ENCODE data around the gene SLC49A4.

Gene SLC49A4

DNA sequence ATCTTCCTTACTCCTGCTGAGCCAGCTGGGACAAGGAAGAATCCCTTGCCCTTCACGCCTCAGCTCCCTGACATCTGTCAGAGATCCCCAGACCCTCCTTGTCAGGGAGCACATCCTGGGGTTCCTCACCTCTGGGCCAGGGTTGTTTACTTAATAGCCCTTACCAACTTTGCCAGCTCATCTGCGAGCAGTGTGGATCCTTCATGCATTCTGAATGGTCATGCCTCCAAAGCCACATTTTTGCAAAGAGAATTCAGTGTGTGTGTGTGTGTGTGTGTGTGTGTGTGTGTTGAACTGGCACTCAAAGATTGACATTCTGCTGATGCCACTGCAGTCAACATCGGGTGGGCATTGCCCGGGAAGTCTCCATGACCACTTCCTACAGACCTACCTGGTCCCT lies 112.6 kb downstream of the SLC49A4 start:
- no peak for DNase-seq (ENCODE audit: low spot score)
- in situ Hi-C loops (cut with MboI; ENCODE audit: low sequenced_read_pairs, unreplicated experiment): no loop called here
- TF ChIP-seq, protein P1, sequence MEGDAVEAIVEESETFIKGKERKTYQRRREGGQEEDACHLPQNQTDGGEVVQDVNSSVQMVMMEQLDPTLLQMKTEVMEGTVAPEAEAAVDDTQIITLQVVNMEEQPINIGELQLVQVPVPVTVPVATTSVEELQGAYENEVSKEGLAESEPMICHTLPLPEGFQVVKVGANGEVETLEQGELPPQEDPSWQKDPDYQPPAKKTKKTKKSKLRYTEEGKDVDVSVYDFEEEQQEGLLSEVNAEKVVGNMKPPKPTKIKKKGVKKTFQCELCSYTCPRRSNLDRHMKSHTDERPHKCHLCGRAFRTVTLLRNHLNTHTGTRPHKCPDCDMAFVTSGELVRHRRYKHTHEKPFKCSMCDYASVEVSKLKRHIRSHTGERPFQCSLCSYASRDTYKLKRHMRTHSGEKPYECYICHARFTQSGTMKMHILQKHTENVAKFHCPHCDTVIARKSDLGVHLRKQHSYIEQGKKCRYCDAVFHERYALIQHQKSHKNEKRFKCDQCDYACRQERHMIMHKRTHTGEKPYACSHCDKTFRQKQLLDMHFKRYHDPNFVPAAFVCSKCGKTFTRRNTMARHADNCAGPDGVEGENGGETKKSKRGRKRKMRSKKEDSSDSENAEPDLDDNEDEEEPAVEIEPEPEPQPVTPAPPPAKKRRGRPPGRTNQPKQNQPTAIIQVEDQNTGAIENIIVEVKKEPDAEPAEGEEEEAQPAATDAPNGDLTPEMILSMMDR (IDR thresholded peaks at IDR 0.05; ENCODE audit: borderline replicate concordance, control extremely low read depth, extremely low read depth, insufficient read depth, missing control alignments): no peak

DNA sequence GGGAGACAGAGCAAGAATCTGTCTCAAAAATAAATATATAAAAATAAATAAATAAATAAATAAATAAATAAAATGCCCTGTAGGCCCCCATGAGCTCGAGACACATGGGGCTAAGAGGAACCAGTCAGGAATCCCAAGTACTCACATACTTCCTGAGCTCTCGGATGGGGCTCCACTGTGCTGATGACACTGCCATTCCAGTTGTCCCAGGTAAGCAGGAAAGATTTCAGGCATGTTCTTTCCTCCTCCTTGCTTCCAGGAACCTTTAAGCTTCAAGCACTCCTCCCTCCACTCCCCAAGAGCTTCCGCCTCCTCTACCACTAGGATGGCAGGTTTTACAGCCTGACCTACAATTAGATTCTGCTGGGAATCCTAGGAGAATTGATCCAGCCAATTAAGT lies 113.4 kb downstream of the SLC49A4 start:
- TF ChIP-seq, protein P1 (IDR thresholded peaks at IDR 0.05; ENCODE audit: borderline replicate concordance, control extremely low read depth, extremely low read depth, insufficient read depth, missing control alignments): no peak
- DNase-seq (ENCODE audit: low spot score): no peak
- in situ Hi-C loops (cut with MboI; ENCODE audit: low sequenced_read_pairs, unreplicated experiment): no loop called here

DNA sequence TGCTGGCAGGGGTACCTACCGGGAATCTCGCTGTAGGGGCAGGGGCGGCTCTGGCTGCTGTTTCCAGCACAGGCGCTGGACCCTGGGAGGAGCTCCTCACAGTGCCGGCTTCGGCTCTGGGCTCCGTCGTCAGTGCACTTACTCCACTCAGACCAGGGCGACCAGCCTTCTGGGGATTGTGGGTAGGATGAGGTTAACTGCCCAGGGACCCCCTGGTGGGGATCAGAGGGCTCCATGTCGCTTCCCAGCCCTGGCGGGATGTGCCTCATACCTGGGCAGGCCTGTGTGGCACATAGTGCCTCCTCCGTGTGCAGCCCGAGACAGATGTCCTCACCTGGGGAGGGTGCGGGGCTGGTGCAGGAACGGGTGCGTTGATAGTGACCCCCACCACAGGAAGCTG lies 117.0 kb downstream of the SLC49A4 start:
- in situ Hi-C loops (cut with MboI; ENCODE audit: low sequenced_read_pairs, unreplicated experiment): no loop called here

DNA sequence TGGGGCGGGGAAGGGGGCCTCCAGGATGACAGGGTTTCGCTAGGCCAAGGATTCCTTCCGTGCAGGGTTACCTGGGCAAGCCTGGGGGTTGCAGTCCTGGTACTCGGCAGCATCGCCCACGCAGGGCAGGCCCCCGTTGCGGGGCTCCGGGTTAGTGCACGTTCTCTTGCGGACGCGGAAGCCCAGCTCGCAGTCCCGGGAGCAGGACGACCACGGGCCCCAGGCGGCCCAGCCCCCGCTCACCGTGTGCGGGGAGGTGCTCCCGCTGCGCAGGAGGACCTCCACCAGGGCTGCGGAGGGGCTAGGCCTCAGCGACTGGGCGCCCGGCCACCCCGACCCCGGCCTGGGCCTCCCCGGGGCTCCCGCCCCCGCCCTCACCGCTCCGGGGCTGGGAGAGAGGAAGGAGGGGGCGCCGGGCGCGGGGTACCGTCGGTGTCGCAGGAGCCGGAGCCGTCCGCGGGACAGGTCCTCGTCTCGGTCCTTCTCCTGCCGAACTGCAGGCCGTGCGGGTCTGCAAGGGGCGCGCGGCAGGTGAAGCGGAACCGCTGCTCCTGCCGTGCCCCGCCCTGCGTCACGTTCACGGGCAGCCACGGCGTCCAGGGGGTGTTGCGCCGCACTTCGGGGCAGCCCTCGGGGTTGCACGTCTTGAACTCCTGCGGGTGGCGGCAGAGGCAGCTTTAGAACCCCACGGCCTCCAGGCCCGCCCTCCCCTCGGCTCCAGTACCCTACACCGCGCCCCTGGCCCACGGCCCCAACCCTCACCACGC lies 118.1 kb downstream of the SLC49A4 start:
- TF ChIP-seq, protein P1 (IDR thresholded peaks at IDR 0.05; ENCODE audit: borderline replicate concordance, control extremely low read depth, extremely low read depth, insufficient read depth, missing control alignments): no peak
- in situ Hi-C loops (cut with MboI; ENCODE audit: low sequenced_read_pairs, unreplicated experiment): no loop called here
- DNase-seq (ENCODE audit: low spot score): no peak

More for the DNA sequence above, 117.0 kb downstream of the SLC49A4 start:
- DNase-seq (ENCODE audit: low spot score): no peak
- TF ChIP-seq, protein P1 (IDR thresholded peaks at IDR 0.05; ENCODE audit: borderline replicate concordance, control extremely low read depth, extremely low read depth, insufficient read depth, missing control alignments): no peak

DNA sequence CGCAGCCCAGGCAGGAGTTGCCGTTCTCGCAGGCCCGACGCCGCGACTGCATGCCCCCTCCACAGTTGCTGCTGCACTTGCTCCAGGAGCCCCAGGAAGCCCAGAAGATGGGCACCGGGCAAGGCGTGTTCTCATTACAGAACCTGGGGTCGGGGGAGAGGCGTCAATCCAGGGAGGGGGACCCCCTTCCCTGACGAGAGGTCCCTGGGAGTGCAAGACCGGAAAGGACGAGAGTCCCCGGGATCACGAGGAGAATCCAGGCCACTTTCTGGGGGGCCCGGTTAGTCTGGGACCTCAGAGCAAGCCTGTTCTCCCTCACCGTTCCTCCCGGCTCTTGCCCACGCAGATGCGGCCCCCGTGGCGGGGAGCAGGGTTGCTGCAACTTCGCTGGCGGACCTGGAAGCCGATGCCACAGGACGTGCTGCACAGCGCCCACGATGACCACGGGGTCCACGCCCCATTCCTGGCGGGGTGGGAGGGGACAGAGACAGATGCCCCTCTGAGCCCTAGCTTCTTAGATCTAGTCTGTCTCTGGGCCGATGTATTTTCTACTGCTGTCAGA lies 118.8 kb downstream of the SLC49A4 start:
- TF ChIP-seq, protein P1 (IDR thresholded peaks at IDR 0.05; ENCODE audit: borderline replicate concordance, control extremely low read depth, extremely low read depth, insufficient read depth, missing control alignments): no peak
- in situ Hi-C loops (cut with MboI; ENCODE audit: low sequenced_read_pairs, unreplicated experiment): no loop called here
- no peak for DNase-seq (ENCODE audit: low spot score)

DNA sequence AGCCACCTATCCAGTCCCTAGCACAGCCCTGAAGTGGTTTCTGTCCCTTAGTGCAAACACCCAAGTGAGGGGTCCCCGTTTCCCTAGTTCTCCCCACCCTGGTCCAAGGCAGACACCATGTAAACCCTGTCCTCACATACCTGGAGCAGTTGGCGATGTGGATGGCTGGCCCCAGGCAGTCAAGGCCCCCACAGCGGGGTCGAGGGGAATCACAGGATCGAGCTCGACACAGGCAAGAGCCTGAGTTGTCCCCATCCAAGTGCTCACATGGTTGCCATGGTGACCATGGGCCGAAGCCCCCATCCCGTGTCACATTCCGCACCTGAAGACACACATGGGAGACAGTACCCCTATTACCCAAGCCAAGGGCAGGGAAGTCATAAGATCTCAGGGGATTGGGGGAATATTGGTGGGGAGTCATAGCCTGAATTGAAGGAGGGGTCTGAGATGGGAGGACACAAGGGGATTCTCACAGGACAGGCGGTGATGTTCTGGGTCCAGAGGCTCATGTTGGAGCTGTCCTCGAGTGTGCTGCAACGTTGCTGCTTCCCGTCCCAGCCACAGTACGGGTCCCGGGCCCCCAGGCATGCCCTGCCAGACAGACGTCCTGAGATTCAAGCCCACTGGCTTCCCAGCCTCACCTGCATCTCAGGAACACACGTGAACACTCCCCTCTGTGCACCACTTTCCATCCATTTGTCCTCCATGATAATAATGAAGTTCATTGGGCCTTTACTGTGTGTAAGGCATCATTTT lies 120.6 kb downstream of the SLC49A4 start:
- in situ Hi-C loops (cut with MboI; ENCODE audit: low sequenced_read_pairs, unreplicated experiment): no loop called here
- TF ChIP-seq, protein P1 (IDR thresholded peaks at IDR 0.05; ENCODE audit: borderline replicate concordance, control extremely low read depth, extremely low read depth, insufficient read depth, missing control alignments): no peak

More for the DNA sequence above, 120.6 kb downstream of the SLC49A4 start:
- DNase-seq (ENCODE audit: low spot score): no peak

Measured in GM13976 (cell line).